Nephron progenitor cell (in vitro differentiated cells): ENCODE measurements around the gene NPNT.

ENCODE experiments used
- DNase-seq: peaks from one replicate; pipeline ENCODE4 v3.0.0; 2021
- H3K27ac Mint-ChIP-seq: 2 replicates; pipeline ENCODE4 v1.8.0; 2021; ENCODE audit warnings: mild to moderate bottlenecking, moderate library complexity, mixed read lengths
- H3K27me3 Mint-ChIP-seq: 2 replicates; pipeline ENCODE4 v1.8.0; 2021; ENCODE audit warnings: mild to moderate bottlenecking, low read depth, mixed read lengths; ENCODE audit not compliant: poor library complexity
- H3K36me3 Mint-ChIP-seq: 2 replicates; pipeline ENCODE4 v1.8.0; 2021; ENCODE audit warnings: low read depth, mixed read lengths
- H3K4me1 Mint-ChIP-seq: 2 replicates; pipeline ENCODE4 v1.8.0; 2021; ENCODE audit warnings: mixed read lengths
- H3K4me3 Mint-ChIP-seq: 2 replicates; pipeline ENCODE4 v1.8.0; 2021; ENCODE audit warnings: mild to moderate bottlenecking, moderate library complexity, mixed read lengths
- H3K9me3 Mint-ChIP-seq: 2 replicates; pipeline ENCODE4 v1.8.0; 2021; ENCODE audit warnings: mild to moderate bottlenecking, moderate library complexity, mixed read lengths
- TF ChIP-seq, protein P1 (sequence below): fragments of 200-600 bp; sonication (generic); IDR thresholded peaks from 2 replicates; pipeline ENCODE4 v1.5.0; 2021; ENCODE audit warnings: antibody characterized with exemption

Gene NPNT

DNA sequence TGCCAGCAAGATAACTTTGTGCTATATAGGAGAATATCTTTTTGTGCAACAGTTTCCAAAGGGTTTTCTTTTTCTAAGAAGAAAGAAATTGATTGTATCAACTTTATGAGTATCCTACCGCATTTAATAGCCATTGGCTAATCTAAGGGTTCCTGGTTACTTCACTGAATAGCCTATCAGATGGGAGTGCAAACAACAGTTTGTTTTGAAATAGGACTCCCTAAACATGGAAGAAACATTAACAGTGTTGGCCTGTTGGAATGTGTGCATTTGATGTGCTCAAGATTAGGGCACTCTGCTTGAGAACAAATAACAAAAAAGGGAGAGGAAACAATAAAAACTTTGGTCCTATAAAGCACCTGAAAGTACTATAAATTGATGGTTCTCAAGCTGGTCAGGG lies 29.1 kb downstream of the NPNT start:
- TF ChIP-seq, protein P1, sequence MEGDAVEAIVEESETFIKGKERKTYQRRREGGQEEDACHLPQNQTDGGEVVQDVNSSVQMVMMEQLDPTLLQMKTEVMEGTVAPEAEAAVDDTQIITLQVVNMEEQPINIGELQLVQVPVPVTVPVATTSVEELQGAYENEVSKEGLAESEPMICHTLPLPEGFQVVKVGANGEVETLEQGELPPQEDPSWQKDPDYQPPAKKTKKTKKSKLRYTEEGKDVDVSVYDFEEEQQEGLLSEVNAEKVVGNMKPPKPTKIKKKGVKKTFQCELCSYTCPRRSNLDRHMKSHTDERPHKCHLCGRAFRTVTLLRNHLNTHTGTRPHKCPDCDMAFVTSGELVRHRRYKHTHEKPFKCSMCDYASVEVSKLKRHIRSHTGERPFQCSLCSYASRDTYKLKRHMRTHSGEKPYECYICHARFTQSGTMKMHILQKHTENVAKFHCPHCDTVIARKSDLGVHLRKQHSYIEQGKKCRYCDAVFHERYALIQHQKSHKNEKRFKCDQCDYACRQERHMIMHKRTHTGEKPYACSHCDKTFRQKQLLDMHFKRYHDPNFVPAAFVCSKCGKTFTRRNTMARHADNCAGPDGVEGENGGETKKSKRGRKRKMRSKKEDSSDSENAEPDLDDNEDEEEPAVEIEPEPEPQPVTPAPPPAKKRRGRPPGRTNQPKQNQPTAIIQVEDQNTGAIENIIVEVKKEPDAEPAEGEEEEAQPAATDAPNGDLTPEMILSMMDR = no peak
- no peaks in the 10 kb centered on the region for H3K27me3 Mint-ChIP-seq

DNA sequence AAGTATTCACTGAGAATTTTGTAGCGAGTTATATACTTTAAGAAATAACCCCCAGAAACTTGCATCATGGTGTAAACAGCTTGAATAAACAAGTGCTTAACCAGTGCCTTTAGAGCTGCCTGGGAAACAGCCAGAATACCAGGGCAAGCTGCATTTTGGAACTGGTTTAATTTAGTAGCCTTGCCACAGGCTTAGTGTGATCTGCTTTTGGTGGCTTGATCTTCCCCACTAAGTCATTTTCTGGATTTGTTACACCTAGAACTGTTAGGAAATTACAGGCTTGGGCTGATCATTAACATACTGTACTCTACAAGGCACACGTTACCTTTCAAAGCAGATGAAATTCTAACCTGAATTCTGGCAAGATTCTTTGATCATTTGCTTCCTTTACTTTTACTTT lies 35.4 kb downstream of the NPNT start:
- Mint-ChIP-seq H3K27me3 (peaks cover 2% of the 10 kb centered on the region), H3K4me1 (peaks cover 3% of the 10 kb centered on the region), H3K27ac (no peak overlapping the region), H3K36me3 (no peaks in the 10 kb centered on the region), H3K4me3 (no peak overlapping the region), H3K9me3 (no peaks in the 10 kb centered on the region)
- no peak for DNase-seq
- TF ChIP-seq, protein P1 = no peak

More for the DNA sequence above, 29.1 kb downstream of the NPNT start:
- Mint-ChIP-seq H3K4me1 (peaks cover 28% of the 10 kb centered on the region), H3K27ac (no peak overlapping the region), H3K36me3 (no peaks in the 10 kb centered on the region), H3K4me3 (no peak overlapping the region), H3K9me3 (no peaks in the 10 kb centered on the region)
- DNase-seq = no peak

DNA sequence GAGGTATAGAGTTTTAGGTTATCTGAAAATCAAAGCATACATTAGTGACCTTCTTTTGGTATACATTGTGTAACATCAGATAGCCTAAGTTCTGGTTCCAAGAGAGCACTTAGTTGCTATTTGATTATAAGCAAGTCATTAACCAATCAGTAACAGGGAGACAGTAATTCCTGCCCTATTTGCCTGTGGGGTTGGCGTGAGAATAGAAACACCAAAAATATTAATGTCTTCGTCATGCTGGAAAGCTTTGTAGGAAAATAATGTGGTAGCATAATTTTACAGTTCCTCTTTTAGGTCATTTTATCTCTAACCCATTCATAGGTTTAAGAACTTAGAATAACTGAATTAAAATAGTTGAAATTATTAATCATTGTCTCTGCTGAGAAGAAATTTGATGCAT lies 37.8 kb downstream of the NPNT start:
- H3K27me3 Mint-ChIP-seq = peaks cover 2% of the 10 kb centered on the region
- H3K36me3 Mint-ChIP-seq = no peaks in the 10 kb centered on the region
- no peak for DNase-seq
- no peaks in the 10 kb centered on the region for H3K9me3 Mint-ChIP-seq
- no peaks in the 10 kb centered on the region for H3K4me1 Mint-ChIP-seq
- TF ChIP-seq, protein P1 = no peak
- no peak overlapping the region for H3K27ac Mint-ChIP-seq
- no peak overlapping the region for H3K4me3 Mint-ChIP-seq

DNA sequence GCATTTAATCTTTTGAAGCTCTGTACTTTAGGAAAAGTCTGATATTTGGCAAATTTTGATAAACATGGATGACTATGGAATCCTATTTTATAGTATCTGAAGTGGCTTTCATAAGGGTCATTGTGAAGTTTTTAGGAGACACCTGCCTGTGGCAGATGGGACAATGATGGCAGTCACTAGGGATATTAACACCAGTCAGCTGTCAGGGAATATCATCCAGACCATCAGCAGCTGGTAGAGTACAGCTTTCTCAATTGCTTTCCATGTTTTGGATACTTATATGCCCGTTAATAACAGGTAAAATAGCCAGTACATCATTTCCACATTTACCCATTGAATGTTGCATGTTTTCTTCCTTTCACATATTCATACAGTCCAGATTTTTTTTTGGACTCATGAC lies 39.1 kb downstream of the NPNT start:
- DNase-seq = no peak
- Mint-ChIP-seq H3K9me3 (no peaks in the 10 kb centered on the region), H3K4me3 (no peak overlapping the region), H3K27me3 (peaks cover 2% of the 10 kb centered on the region), H3K27ac (no peak overlapping the region), H3K4me1 (no peaks in the 10 kb centered on the region), H3K36me3 (no peaks in the 10 kb centered on the region)
- TF ChIP-seq, protein P1 = no peak

DNA sequence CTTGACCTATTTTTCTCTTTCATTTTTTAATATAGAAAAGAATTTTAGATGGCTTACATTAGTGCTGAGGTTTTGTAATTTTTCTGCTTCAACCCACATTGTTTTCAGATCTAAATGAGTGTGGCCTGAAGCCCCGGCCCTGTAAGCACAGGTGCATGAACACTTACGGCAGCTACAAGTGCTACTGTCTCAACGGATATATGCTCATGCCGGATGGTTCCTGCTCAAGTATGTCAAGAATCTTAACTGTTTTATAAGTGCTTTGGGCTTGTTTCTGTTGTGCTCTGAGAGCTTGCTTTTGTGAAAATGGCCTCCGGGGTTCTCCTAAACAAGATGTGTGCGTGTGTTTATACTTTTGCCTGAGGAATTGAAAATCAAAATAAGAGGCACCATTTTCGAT lies 41.6 kb downstream of the NPNT start:
- no peaks in the 10 kb centered on the region for H3K9me3 Mint-ChIP-seq
- H3K27ac Mint-ChIP-seq = no peak overlapping the region
- H3K4me1 Mint-ChIP-seq = no peaks in the 10 kb centered on the region
- H3K4me3 Mint-ChIP-seq = no peak overlapping the region
- TF ChIP-seq, protein P1 = no peak
- no peaks in the 10 kb centered on the region for H3K36me3 Mint-ChIP-seq
- H3K27me3 Mint-ChIP-seq = peaks cover 5% of the 10 kb centered on the region
- DNase-seq = no peak

DNA sequence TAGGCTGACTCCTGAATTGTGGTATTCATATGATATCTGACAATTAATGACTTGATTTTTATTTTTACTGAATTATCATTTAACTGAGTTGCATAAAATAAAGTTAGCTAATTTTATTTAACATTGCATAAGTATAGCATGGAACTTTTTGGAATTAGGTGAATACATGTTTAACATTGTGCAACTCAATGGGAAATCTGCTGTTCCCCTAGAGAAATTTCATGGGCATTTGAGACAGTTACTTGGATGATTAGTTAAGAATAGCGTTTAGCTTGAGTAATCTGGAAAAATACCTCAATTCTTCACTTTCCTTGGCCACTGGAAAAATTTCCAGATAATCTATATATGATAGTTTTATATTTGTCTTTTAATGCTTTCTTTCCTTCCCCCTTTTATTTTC lies 42.5 kb downstream of the NPNT start:
- TF ChIP-seq, protein P1 = no peak
- H3K4me3 Mint-ChIP-seq = no peak overlapping the region
- H3K4me1 Mint-ChIP-seq = no peaks in the 10 kb centered on the region
- no peaks in the 10 kb centered on the region for H3K36me3 Mint-ChIP-seq
- no peaks in the 10 kb centered on the region for H3K9me3 Mint-ChIP-seq
- H3K27me3 Mint-ChIP-seq = peaks cover 5% of the 10 kb centered on the region
- no peak overlapping the region for H3K27ac Mint-ChIP-seq
- DNase-seq = no peak
